GM12874 (cell line): ENCODE results near the gene ZNF428.

Source experiments
- CTCF ChIP-seq: IDR thresholded peaks from 2 replicates; pipeline ENCODE4 v1.5.1; 2011; ENCODE audit warnings: low read depth, mild to moderate bottlenecking, control low read depth, low read length, moderate library complexity; ENCODE audit not compliant: insufficient read depth

Gene ZNF428

GRCh38 chr19:43612374-43612773 is 7.1 kb downstream of the ZNF428 start:
- no peak for TF ChIP-seq CTCF

GRCh38 chr19:43611788-43612187 is 7.6 kb downstream of the ZNF428 start, which contains the start of gene SRRM5:
Gene SRRM5 (plus strand): TSS chr19:43612088. CDS start chr19:43612122, 34 bp downstream.
- no peak for TF ChIP-seq CTCF

GRCh38 chr19:43610493-43610892 is 8.9 kb downstream of the ZNF428 start:
- TF ChIP-seq CTCF = no peak

- TF ChIP-seq CTCF = no peak
Measured at GRCh38 chr19:43609872-43610271, 9.6 kb downstream of the ZNF428 start.

- no peak for TF ChIP-seq CTCF
Measured at GRCh38 chr19:43607238-43608205, 11.9 kb downstream of the ZNF428 start.

GRCh38 chr19:43606569-43607229 is 12.7 kb downstream of the ZNF428 start:
- TF ChIP-seq CTCF = no peak

- no peak for TF ChIP-seq CTCF
Measured at GRCh38 chr19:43605875-43606568, 13.4 kb downstream of the ZNF428 start.
